ENCODE results near the gene IFT43. TPM values are rescaled to one million over a fixed set of nuclear protein-coding genes. Genes with fewer than 3 reads are reported as not detected.

IFT43 gene
- total and polyA plus RNA-seq, 9 of the 15 experiments (the other 6 are each of a cell fraction or from before 2014, with no cell fraction given): 4.9 to 12.8 (median 8.0) TPM

DNA sequence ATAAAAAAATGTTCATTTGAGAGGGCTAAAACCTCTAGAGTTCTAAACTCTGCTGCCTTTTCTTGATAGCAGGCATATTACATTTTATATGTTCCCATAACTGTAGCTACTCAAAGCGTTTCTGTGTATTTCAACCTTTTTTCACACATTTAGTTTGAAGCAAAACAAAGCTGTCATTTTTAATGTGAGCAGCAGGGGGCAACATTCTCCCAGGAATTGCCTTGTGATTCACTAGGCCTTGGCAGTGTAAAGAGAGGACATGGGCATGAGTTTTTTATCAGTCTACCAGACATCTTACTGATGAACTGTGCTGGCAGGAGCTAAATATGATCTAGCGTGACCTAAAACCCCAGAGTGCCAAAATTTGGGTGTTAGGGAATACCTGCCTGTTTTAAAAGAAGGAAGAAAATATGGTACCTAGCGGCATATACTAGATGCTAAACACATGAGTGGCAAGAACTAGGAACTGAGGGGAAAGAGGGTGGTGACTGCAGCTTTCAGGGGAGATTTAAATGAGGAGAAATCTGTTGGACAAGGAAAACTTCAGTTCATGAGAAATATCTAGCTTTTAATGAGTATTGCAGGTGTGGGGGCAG, 65.3 kb downstream of the IFT43 start:
- Histone ChIP-seq H3K4me3 (no peak overlapping the region), H3K27me3 (ENCODE audit: control insufficient read depth in 2 of 2, insufficient read depth in 2 of 2, low read length in 2 of 2) (peaks cover 0 to 3% of the 10 kb centered on the region in 2 experiments; a peak in 1 of 5 replicates), H3K79me2 (ENCODE audit: control insufficient read depth, insufficient read depth, low read length) (no peaks in the 10 kb centered on the region), H3K27ac (ENCODE audit: extremely low read depth, low read depth, low read length) (no peak overlapping the region), H2AFZ (ENCODE audit: low read depth, low read length) (no peak overlapping the region), H3K4me2 (ENCODE audit: insufficient read depth, low read length) (no peak overlapping the region), H3K36me3 (ENCODE audit: control insufficient read depth, insufficient read depth, low read length) (no peaks in the 10 kb centered on the region), H3K9me3 (replicated peaks; ENCODE audit: control insufficient read depth, insufficient read depth, low read depth, low read length) (no peaks in the 10 kb centered on the region), H3K4me1 (replicated peaks in 1 of 2; ENCODE audit: control insufficient read depth in 2 of 2, insufficient read depth in 2 of 2, low read length in 2 of 2) (no peaks in the 10 kb centered on the region), H4K20me1 (replicated peaks; ENCODE audit: control insufficient read depth, insufficient read depth, low read length) (no peaks in the 10 kb centered on the region; the same call in 1 of the 2 replicates), H3K9ac (ENCODE audit: insufficient read depth in 1 of 2, low read depth in 2 of 2, low read length in 2 of 2) (no peak overlapping the region), H3K9me1 (ENCODE audit: control insufficient read depth, insufficient read depth, low read length) (no peaks in the 10 kb centered on the region)
- ATAC-seq (peak; percentile 69), FAIRE-seq (peak; percentile 85), DNase-seq (ENCODE audit: extremely low read depth in 1 of 4, low spot score in 3 of 4) (peak; percentile 33 to 56 (median 42))
- POLR2A ChIA-PET: no interaction called here
- 0% methylated on average over 2 of the region's 3 CpGs for WGBS (ENCODE audit: insufficient coverage, low coverage, missing lambda C conversion rate)
- in situ Hi-C loops (cut with MboI): loop anchor here (10.0 kb wide), 2 partner anchors 324 to 604 kb away; partner anchors contain the start of gene ESRRB
- intact Hi-C loops (cut with micrococcal nuclease): loop anchor here (1.0 to 10.0 kb wide), 4 partner anchors 40 to 596 kb away; no protein-coding TSS in a partner anchor
- no TSS peak for BruUV-seq (replicated peaks)
- CTCF ChIA-PET (ENCODE audit: low intra/inter-chr PET ratio): interaction anchor here (0.5 to 1.4 kb wide), 11 partner anchors 40 to 743 kb away, joined by 3 to 9 read pairs (median 3); no protein-coding TSS in a partner anchor
- TF ChIP-seq, protein P1, sequence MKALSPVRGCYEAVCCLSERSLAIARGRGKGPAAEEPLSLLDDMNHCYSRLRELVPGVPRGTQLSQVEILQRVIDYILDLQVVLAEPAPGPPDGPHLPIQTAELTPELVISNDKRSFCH (CRISPR knock-in tag; IDR thresholded peaks at IDR 0.05): no peak
- TF ChIP-seq, protein P1 (tag; IDR thresholded peaks at IDR 0.05): no peak
- TF ChIP-seq PHF8 (IDR thresholded peaks at IDR 0.05; ENCODE audit: borderline replicate concordance, low read length) (no peak), ZNF507 (tag; conservative IDR thresholded peaks at IDR 0.05) (no peak), RBBP5 (IDR thresholded peaks at IDR 0.05; ENCODE audit: borderline replicate concordance, insufficient read depth, low read length, poor library complexity, severe bottlenecking) (no peak), STAG1 (CRISPR knock-in tag; IDR thresholded peaks at IDR 0.05; ENCODE audit: borderline replicate concordance) (peak; percentile 40; the same call in 1 of the 2 replicates), EWSR1 (IDR thresholded peaks at IDR 0.05; ENCODE audit: borderline replicate concordance, low read depth, partially characterized antibody) (no peak), ARID2 (IDR thresholded peaks at IDR 0.05) (0 out of 2 replicates have a peak, but pooled peaks have one; percentile 63), ETS2 (tag; IDR thresholded peaks at IDR 0.05; ENCODE audit: borderline replicate concordance, poor library complexity, severe bottlenecking) (no peak), HNRNPUL1 (IDR thresholded peaks at IDR 0.05; ENCODE audit: low read length) (no peak), THRAP3 (IDR thresholded peaks at IDR 0.05; ENCODE audit: borderline replicate concordance) (no peak), ZNF175 (CRISPR knock-in tag; IDR thresholded peaks at IDR 0.05; ENCODE audit: low read depth) (no peak), ZNF311 (CRISPR knock-in tag; IDR thresholded peaks at IDR 0.05) (no peak), TRIM24 (IDR thresholded peaks at IDR 0.05) (no peak), ZNF282 (CRISPR knock-in tag; IDR thresholded peaks at IDR 0.05) (no peak)
- TF ChIP-seq, protein P2, sequence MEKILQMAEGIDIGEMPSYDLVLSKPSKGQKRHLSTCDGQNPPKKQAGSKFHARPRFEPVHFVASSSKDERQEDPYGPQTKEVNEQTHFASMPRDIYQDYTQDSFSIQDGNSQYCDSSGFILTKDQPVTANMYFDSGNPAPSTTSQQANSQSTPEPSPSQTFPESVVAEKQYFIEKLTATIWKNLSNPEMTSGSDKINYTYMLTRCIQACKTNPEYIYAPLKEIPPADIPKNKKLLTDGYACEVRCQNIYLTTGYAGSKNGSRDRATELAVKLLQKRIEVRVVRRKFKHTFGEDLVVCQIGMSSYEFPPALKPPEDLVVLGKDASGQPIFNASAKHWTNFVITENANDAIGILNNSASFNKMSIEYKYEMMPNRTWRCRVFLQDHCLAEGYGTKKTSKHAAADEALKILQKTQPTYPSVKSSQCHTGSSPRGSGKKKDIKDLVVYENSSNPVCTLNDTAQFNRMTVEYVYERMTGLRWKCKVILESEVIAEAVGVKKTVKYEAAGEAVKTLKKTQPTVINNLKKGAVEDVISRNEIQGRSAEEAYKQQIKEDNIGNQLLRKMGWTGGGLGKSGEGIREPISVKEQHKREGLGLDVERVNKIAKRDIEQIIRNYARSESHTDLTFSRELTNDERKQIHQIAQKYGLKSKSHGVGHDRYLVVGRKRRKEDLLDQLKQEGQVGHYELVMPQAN (IDR thresholded peaks at IDR 0.05; ENCODE audit: borderline replicate concordance): no peak
- TF ChIP-seq, protein P3, sequence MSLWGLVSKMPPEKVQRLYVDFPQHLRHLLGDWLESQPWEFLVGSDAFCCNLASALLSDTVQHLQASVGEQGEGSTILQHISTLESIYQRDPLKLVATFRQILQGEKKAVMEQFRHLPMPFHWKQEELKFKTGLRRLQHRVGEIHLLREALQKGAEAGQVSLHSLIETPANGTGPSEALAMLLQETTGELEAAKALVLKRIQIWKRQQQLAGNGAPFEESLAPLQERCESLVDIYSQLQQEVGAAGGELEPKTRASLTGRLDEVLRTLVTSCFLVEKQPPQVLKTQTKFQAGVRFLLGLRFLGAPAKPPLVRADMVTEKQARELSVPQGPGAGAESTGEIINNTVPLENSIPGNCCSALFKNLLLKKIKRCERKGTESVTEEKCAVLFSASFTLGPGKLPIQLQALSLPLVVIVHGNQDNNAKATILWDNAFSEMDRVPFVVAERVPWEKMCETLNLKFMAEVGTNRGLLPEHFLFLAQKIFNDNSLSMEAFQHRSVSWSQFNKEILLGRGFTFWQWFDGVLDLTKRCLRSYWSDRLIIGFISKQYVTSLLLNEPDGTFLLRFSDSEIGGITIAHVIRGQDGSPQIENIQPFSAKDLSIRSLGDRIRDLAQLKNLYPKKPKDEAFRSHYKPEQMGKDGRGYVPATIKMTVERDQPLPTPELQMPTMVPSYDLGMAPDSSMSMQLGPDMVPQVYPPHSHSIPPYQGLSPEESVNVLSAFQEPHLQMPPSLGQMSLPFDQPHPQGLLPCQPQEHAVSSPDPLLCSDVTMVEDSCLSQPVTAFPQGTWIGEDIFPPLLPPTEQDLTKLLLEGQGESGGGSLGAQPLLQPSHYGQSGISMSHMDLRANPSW (CRISPR knock-in tag; IDR thresholded peaks at IDR 0.05): no peak

Measured in K562 (cell line).